ENCODE measurements around the gene MED22.

DNA sequence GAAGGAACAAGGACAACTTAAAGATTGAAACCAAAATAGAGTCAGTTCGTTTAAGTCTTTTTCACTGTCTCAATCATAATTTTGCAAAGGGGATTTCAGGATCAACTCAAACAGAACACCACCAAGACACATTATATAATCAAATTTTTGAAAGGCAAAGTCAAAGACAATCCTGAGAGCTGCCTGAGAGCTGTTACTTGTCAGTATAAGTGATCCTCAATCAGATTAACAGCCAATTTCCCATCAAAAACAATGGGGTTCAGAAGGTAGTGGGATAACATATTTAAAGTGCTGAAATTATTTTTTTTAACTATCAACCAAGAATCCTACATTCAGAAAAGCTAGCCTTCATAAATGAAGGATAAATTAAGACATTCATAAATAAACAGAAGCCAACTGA is 53.7 kb downstream of the MED22 start:
- no peak for TF ChIP-seq EZH2phosphoT487 (IDR thresholded peaks at IDR 0.05; ENCODE audit: borderline replicate concordance, low read length)
- TF ChIP-seq, protein P1, sequence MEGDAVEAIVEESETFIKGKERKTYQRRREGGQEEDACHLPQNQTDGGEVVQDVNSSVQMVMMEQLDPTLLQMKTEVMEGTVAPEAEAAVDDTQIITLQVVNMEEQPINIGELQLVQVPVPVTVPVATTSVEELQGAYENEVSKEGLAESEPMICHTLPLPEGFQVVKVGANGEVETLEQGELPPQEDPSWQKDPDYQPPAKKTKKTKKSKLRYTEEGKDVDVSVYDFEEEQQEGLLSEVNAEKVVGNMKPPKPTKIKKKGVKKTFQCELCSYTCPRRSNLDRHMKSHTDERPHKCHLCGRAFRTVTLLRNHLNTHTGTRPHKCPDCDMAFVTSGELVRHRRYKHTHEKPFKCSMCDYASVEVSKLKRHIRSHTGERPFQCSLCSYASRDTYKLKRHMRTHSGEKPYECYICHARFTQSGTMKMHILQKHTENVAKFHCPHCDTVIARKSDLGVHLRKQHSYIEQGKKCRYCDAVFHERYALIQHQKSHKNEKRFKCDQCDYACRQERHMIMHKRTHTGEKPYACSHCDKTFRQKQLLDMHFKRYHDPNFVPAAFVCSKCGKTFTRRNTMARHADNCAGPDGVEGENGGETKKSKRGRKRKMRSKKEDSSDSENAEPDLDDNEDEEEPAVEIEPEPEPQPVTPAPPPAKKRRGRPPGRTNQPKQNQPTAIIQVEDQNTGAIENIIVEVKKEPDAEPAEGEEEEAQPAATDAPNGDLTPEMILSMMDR (IDR thresholded peaks at IDR 0.05; ENCODE audit: low read depth, low read length, poor library complexity, severe bottlenecking) = no peak

Measured in DOHH2 (cell line).